ENCODE data around the gene KANK4.

- TF ChIP-seq POLR2AphosphoS5 (IDR thresholded peaks at IDR 0.05; ENCODE audit: low read depth, low read length) (no peak), POLR2A (IDR thresholded peaks at IDR 0.05; ENCODE audit: low read depth, low read length) (no peak), SPI1 (IDR thresholded peaks at IDR 0.05; ENCODE audit: low read depth, low read length) (no peak), TAF1 (IDR thresholded peaks at IDR 0.05; ENCODE audit: low read depth, low read length) (no peak), PAX5 (IDR thresholded peaks at IDR 0.05; ENCODE audit: insufficient read depth, low read length, severe bottlenecking) (no peak)
Measured at GRCh38 chr1:62198781-62199125, 120.5 kb downstream of the KANK4 start.

Measured in GM12891 (cell line).